GM12874 (cell line): ENCODE data around the gene HSD3B7.

Experiments
- TF ChIP-seq, protein P1 (sequence below): IDR thresholded peaks from 2 replicates; pipeline ENCODE4 v1.5.1; 2011; ENCODE audit warnings: low read depth, mild to moderate bottlenecking, control low read depth, low read length, moderate library complexity; ENCODE audit not compliant: insufficient read depth

The HSD3B7 gene

DNA sequence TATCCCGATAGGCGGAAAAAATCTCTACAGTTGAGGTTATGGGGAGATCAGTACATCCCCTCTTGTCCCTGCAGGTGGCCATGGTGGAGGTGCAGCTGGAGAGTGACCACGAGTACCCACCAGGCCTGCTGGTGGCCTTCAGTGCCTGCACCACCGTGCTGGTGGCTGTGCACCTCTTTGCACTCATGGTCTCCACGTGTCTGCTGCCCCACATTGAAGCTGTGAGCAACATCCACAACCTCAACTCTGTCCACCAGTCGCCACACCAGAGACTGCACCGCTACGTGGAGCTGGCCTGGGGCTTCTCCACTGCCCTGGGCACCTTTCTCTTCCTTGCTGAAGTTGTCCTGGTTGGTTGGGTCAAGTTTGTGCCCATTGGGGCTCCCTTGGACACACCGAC, 31.9 kb upstream of the HSD3B7 start:
- TF ChIP-seq, protein P1, sequence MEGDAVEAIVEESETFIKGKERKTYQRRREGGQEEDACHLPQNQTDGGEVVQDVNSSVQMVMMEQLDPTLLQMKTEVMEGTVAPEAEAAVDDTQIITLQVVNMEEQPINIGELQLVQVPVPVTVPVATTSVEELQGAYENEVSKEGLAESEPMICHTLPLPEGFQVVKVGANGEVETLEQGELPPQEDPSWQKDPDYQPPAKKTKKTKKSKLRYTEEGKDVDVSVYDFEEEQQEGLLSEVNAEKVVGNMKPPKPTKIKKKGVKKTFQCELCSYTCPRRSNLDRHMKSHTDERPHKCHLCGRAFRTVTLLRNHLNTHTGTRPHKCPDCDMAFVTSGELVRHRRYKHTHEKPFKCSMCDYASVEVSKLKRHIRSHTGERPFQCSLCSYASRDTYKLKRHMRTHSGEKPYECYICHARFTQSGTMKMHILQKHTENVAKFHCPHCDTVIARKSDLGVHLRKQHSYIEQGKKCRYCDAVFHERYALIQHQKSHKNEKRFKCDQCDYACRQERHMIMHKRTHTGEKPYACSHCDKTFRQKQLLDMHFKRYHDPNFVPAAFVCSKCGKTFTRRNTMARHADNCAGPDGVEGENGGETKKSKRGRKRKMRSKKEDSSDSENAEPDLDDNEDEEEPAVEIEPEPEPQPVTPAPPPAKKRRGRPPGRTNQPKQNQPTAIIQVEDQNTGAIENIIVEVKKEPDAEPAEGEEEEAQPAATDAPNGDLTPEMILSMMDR = no peak

DNA sequence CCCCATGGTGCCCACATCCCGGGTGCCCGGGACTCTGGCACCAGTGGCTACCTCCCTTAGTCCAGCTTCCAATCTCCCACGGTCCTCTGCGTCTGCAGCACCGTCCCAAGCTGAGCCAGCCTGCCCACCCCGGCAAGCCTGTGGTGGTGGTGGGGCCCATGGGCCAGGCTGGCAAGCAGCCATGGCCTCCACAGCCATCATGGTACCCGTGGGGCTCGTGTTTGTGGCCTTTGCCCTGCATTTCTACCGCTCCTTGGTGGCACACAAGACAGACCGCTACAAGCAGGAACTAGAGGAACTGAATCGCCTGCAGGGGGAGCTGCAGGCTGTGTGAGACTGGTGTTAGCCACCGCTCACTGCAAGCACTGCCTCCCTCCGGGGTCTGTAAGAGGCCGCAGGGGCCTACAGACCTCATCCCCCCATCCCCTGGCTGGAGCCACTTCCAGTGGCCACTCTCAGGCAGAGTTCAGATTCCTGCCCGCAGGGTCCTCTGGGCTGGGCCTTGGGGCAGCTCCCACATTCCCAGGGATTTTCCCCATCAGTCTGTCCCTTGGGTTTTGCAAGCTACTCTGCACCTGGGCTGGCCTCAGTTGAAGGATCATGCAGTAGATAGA, 31.4 kb upstream of the HSD3B7 start:
- TF ChIP-seq, protein P1 = peak; percentile 79

DNA sequence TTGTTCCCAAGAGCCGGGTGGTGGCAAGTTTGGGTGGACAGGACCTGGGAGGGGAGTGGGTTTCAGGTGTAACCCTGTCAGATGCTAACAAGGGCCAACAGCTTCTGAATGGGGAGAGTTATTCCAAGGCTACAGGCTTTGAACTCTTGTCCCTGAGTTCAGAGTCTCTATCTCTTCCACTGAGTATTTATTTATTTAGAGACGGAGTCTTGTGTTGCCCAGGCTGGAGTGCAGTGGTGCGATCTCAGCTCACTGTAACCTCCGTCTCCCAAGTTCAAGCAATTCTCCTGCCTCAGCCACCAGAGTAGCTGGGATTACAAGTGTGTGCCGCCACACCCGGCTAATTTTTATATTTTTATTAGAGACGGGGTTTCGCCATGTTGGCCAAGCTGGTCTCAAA, 30.0 kb upstream of the HSD3B7 start:
- TF ChIP-seq, protein P1 = no peak

DNA sequence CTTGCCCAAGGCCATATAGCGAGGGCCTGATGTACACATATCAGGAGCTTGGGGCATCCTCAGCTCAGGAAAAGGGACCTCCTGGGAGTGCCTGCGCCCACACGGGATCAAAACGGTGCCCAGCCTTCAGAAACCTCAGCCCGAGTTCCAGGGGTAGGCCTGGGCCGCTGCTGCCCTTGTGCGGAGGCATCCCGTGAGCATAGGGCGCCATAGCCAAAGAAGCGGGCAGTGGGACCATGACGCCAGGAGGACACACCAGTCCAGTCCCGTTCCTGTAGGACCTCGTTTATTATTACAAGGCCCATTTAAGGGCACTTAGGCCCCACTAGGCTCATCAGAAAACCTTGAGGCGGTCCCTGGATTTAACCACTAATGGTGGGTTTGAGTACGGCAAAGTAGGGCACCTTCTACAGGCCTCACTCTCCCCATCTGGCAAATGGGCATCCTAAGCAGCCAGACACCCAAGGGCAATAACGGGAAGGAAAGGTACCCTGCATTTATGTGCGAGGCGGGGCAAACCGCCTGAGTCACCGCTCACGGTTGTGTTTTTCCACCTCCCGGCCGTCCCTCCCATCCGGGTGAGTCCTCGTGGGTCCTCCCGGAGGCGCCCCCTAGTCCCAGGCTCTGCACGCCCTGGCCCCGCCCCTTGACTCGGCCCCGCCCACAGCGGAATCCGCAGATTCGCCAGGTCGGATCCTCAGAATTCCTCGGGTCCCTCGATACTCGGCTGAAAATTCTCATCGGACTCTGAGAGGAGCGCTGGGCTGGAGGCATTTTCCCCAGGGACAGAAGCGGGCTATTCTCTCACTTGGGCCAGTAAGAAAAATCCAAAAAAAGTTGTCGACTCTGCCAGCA, 28.2 kb upstream of the HSD3B7 start:
- TF ChIP-seq, protein P1 = peak; percentile 35

DNA sequence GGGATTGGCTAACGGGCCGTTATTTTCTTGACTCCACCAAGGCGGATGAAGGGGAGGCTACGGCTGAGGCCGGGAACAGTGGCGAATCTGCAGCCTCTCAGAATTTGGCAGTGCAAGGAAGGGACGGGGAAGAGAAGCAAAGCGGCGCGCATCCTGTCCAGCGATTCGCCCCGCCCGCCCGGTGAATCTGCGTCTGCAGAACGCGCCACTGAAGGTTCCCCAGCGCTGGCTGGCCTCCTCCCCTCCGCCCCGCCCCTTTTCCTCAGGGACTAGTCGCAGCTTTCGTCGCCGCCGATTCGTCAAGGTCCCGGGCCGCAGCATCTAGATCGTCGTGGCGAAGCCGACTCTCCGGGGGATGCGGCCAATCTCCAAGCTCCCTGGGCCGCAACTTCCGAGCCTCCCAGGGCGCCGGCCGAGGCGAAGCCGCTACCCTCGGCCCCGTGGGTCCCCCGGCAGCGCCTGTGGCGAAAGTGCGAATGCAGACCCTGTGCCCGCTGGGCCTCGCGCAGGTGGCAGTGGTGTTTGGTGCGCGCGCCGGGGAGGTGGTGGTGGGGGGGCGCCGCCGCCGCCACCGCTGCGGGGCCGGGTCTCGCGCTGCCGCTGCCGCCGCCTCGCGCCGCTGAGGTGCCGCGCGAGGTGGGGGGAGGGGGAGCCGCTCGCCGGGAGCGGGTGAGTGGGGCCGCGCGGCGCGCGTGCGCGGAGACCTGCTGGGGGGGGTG, 27.4 kb upstream of the HSD3B7 start, which contains the start of gene SETD1A:
SETD1A (plus strand) TSS at position 299 of the 719 bp plus-strand sequence. CDS start 978 bp downstream, outside the sequence.
- TF ChIP-seq, protein P1 = no peak

DNA sequence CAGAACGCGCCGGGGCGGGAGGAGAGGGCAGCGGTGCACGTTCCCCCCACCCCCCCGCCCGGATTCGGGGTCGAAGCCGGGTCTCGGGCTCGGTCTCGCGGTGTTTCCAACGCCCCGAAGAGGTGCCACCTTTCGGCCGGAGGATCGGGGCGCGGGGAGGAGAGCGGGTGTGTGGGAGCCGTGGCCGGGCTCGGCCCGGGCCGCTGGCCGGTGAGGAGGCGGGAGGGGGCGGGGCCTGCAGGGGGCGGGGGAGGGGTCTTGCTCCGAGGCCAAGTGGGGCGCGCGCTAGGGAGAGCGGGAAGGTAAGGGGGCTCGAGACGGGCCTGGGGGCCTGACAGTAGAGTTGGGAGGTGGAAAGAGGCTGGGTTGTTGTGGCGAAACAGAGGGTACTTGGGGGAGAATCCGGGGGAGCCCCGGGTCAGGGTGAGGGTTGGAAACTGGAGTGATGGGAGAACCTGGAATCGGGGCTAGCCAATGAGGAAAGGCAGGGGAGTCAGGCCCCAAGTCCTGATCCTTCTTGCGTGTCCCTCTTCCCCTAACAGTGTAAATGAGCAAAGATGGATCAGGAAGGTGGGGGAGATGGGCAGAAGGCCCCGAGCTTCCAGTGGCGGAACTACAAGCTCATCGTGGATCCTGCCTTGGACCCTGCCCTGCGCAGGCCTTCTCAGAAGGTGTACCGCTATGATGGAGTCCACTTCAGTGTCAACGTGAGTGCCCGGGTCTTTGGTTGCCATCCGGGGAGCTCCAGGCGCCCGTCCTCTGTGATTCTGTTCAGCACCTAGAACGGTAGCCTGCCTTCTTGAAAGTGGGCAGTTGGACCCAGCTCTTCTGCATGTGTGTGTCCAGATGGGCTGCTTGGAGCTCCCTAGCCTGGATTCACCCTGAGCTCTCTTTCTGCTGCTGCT, 26.6 kb upstream of the HSD3B7 start:
- TF ChIP-seq, protein P1 = no peak
